GM12875 (cell line): Measurements from ENCODE around the gene PSMB2.

ENCODE experiments used
- H3K4me3 ChIP-seq: one replicate; pipeline ENCODE4 v1.5.1; 2011; ENCODE audit warnings: low read depth, low read length, control low read depth
- CTCF ChIP-seq: IDR thresholded peaks from 2 replicates; pipeline ENCODE4 v1.5.1; 2011; ENCODE audit warnings: low read depth, mild to moderate bottlenecking, control low read depth, inconsistent platforms, low read length, moderate library complexity, borderline replicate concordance; ENCODE audit not compliant: insufficient read depth

PSMB2 gene

DNA sequence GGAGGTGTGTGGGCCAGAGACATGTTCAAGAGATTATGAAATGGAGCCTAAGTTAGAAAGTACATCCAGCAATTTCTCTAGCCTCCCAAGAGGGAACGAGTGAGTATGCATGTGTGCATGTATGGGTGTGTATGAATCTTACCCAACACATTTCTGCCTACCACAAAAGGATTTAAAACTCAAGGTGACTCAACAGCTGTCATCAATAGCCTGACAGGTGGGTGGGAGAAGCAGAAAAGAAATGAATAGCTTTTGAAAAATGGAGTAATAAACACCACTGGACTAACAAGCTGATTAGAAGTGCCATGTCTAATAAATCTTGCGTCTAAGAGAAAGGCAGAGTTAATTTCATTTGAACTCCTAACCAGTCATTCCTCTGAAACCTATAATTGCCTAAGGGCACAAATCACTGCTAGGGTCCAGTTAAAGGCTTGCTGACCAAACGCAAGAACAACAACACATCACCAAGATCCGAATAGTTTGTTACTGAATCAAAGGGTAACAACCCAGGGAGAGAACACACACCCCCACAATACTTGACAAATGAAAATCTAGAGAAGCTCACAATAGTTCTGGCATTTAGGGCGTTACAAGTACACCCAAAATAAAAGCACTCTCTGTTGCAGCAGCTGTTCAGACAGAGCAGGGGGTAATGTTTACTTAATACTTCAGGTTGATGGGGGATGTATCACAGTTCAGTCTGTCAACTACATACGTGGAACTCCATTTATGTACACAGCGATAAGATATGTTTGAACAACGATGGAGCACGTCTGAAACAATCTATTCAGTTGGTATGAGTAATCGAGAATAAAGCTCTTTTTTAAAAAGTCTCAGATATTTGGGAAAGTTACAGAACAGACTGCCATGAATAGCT lies 85.5 kb downstream of the PSMB2 start:
- no peak for TF ChIP-seq CTCF
- H3K4me3 ChIP-seq: no peak overlapping the region

DNA sequence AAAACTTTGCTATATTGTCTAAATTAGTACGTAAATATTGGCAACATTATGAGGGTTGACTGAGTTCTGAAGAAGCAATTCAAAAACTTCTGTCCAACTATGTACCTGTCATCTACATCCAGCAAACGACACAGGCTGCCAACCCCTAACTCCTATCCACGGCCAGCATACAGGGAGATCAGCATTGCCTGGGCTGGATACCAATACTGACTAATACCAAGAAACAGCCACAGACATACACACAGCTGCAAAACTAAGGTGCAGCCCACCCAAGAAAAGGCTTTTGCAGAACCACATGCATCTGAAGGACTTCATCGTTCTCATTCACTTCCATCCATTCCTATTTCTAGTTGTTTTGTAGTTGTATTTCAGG lies 86.1 kb downstream of the PSMB2 start:
- no peak overlapping the region for H3K4me3 ChIP-seq
- no peak for TF ChIP-seq CTCF

DNA sequence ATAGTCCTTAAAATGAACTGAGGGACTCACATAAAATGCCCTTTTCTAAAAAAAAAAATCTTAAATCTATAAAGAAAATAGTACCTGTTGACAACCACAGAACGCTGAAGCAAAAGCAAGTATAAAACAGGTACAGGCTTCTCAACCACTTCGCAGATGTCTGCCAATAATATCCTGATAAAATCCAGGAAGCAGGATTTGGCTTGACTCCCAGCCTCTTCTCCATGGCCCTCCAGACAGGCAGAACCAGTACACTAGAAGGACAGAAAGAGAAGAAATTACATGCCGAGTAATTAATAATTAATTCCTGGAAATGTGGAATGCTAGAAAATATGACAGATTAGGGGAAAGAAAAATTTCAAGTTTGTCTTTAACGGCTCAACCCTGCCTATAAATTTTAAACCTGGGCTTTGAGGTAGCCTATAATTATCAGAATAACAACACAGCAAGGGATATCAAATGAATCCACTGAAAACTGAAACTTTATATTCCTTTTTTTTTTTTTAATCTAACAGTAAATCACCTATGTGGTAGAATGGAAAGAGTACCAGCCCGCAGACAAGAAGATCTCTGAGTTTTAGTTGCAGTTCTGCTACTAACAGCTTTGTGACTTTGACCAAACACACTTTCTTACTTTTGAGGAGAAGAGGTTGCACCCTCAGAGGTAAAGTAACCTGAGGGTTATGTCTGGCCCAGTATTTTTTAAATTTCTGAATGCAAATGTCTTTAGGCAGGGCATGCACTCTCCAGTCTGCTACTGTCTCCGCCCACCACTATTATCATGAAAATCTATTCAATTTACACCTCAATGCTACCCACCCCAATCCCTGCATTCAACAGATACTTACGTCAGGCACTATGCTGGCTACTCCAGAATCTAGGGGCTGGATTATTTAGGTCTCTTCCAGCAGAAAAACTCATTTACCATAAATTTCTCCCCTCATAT lies 86.8 kb downstream of the PSMB2 start:
- H3K4me3 ChIP-seq: no peak overlapping the region
- TF ChIP-seq CTCF: no peak

GRCh38 chr1:35553851-35554250 lies 87.5 kb downstream of the PSMB2 start:
- H3K4me3 ChIP-seq: no peak overlapping the region
- no peak for TF ChIP-seq CTCF
